Measurements from ENCODE around the gene CPD.

The CPD gene

GRCh38 chr17:30377574-30378240 lies 1.0 kb upstream of the CPD start:
- H3K4me3 ChIP-seq (ENCODE audit: low read length), result no peak overlapping the region
- TF ChIP-seq, protein P1, sequence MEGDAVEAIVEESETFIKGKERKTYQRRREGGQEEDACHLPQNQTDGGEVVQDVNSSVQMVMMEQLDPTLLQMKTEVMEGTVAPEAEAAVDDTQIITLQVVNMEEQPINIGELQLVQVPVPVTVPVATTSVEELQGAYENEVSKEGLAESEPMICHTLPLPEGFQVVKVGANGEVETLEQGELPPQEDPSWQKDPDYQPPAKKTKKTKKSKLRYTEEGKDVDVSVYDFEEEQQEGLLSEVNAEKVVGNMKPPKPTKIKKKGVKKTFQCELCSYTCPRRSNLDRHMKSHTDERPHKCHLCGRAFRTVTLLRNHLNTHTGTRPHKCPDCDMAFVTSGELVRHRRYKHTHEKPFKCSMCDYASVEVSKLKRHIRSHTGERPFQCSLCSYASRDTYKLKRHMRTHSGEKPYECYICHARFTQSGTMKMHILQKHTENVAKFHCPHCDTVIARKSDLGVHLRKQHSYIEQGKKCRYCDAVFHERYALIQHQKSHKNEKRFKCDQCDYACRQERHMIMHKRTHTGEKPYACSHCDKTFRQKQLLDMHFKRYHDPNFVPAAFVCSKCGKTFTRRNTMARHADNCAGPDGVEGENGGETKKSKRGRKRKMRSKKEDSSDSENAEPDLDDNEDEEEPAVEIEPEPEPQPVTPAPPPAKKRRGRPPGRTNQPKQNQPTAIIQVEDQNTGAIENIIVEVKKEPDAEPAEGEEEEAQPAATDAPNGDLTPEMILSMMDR (IDR thresholded peaks at IDR 0.05; ENCODE audit: insufficient read depth, low read depth, low read length, missing control alignments), result no peak

GRCh38 chr17:30378241-30378824 lies 394 bp upstream of the CPD start:
- DNase-seq (ENCODE audit: low read depth), result peak; percentile 14
- peak overlapping the region; percentile 75 for H3K4me3 ChIP-seq (ENCODE audit: low read length)
- TF ChIP-seq, protein P1 (IDR thresholded peaks at IDR 0.05; ENCODE audit: insufficient read depth, low read depth, low read length, missing control alignments), result no peak

More at GRCh38 chr17:30377574-30378240, 1.0 kb upstream of the CPD start:
- DNase-seq (ENCODE audit: low read depth), result no peak

- peak overlapping the region; percentile 75 for H3K4me3 ChIP-seq (ENCODE audit: low read length)
- TF ChIP-seq, protein P1 (IDR thresholded peaks at IDR 0.05; ENCODE audit: insufficient read depth, low read depth, low read length, missing control alignments), result no peak
- peak; percentile 11 for DNase-seq (ENCODE audit: low read depth)
These were observed 676 bp downstream of the CPD start for GRCh38 chr17:30379303-30379902.

- DNase-seq (ENCODE audit: low read depth), result peak; percentile 23
- TF ChIP-seq, protein P1 (IDR thresholded peaks at IDR 0.05; ENCODE audit: insufficient read depth, low read depth, low read length, missing control alignments), result no peak
- H3K4me3 ChIP-seq (ENCODE audit: low read length), result peak overlapping the region; percentile 75
These were observed 1.2 kb downstream of the CPD start for GRCh38 chr17:30379903-30380381.

DNA sequence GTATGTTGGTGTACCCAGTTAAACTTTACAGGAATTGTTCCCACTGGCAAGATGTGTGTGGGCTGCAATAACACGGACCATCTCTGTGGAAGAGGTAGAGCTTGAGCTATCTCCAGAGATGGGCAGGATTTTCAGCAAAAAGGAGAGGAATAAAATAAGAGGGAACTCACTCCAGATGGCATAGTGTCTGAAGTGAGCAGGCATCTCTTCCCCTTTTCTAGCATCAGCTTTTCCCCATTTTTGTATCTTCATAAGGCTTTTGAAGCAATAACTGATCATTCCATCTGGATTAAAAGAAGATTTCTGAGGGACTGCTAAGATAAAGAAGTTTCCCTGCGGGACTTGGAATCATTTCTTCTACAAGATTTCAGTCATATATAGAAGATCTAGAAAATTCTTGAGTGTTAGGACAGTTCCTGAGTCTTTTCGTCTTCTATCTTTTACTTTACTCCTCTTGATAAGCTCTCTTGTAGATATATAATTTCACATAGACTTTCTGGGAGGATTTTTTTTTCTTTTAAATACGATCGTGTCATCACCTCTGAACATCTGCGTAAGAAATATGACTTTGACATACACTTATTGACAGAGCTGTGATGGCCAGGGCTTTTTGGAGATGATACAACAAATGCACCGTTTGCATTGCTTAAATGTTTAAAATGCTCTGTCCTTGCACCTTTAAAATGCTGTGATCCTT lies 2.1 kb downstream of the CPD start:
- H3K4me3 ChIP-seq (ENCODE audit: low read length), result peak overlapping the region; percentile 75
- TF ChIP-seq, protein P1 (IDR thresholded peaks at IDR 0.05; ENCODE audit: insufficient read depth, low read depth, low read length, missing control alignments), result no peak
- DNase-seq (ENCODE audit: low read depth), result no peak

- H3K4me3 ChIP-seq (ENCODE audit: low read length), result peak overlapping the region; percentile 75
- no peak for DNase-seq (ENCODE audit: low read depth)
- TF ChIP-seq, protein P1 (IDR thresholded peaks at IDR 0.05; ENCODE audit: insufficient read depth, low read depth, low read length, missing control alignments), result no peak
These were observed 2.6 kb downstream of the CPD start for GRCh38 chr17:30381340-30381659.
